Fibroblast of skin of left quadriceps (primary cell): ENCODE data around the gene RFT1.

Experiments
- DNase-seq, 2 experiments: peaks; one replicate each; pipeline ENCODE4 v3.0.0-alpha.2; 2013; ENCODE audit warnings: low read depth in 2 of 2

RFT1 gene

GRCh38 chr3:53150247-53151085 lies 20.2 kb upstream of the RFT1 start:
- no peak for DNase-seq

GRCh38 chr3:53149699-53150098 lies 19.5 kb upstream of the RFT1 start:
- DNase-seq: no peak

- DNase-seq: no peak
Measured at GRCh38 chr3:53149006-53149690, 18.9 kb upstream of the RFT1 start.

DNA sequence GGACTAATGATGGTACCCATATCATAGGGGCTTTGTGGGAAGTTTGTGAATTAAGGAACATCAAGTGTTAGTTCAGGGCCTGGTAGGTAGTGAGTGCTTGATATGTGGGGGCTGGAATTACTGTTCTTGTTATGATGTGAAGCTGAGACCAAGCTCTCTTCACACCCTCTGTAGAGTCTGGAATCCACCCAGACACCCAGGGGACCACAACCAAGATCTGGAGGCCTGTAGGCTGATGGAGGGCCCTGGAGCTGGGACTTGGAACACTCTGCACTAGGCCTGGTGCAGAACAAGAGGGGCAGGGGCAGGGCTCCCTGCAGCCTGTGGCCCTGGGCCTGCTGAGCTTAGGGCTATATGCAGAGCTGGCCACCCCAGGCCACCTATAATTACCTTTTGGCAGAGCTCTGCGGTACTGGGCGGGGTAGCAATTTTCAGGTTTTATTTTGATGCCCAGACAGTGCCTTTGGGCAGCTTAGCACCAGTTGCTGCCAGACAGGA lies 17.7 kb upstream of the RFT1 start:
- DNase-seq: no peak

GRCh38 chr3:53147151-53147902 lies 17.1 kb upstream of the RFT1 start:
- DNase-seq: no peak

DNA sequence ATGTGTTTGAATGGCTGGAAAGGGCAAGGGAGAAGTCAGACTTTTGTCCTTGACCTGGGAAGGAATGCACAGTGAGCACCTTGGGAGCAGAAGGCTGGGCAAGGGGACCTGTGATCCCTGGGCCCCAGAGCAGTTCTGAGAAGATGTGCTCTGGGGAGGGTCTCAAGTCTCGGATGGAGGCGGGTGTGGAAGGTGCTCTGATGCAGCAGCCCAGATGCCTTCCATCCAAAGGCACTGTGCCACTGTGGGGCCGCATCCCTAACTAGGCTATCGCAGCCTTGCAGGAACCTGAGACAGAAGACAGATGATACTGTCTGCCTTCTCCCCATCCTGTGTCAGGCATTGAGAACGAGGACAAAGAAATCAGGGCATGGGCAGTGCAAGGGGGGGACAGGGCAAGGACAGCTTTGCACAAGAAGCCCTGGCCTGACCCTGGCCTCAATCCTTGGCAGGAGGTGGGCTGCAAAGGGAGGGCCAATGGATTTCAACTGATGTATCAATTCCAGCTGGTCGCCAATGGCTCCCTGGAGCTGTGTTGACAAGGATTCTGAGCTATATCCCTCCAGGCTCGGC lies 16.2 kb upstream of the RFT1 start:
- DNase-seq: no peak

DNA sequence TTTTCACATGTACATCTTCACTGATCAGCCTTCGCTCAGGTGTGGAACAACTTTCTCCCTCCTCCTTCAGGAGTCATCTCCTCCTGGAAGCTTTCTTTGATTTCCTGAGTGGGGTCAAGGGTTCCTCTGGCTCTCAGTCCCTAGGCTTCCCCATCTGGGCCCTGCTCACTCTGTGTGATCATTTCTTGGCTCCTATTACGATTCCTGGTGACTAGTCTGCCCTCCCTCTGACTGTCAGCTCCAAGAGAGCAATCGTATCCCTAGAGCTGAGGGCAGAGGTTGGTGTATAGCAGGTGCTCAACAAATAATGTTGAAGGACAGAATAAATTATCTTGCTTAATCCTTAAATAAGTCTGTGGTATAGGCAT lies 15.5 kb upstream of the RFT1 start:
- no peak for DNase-seq

- no peak for DNase-seq
Measured at GRCh38 chr3:53144862-53145712, 14.9 kb upstream of the RFT1 start.

GRCh38 chr3:53144446-53144845 lies 14.2 kb upstream of the RFT1 start:
- DNase-seq: no peak

GRCh38 chr3:53142986-53143385 lies 12.8 kb upstream of the RFT1 start:
- DNase-seq: no peak

- DNase-seq: peak; percentile 27 to 32
Measured at GRCh38 chr3:53140847-53141845, 10.9 kb upstream of the RFT1 start.

DNA sequence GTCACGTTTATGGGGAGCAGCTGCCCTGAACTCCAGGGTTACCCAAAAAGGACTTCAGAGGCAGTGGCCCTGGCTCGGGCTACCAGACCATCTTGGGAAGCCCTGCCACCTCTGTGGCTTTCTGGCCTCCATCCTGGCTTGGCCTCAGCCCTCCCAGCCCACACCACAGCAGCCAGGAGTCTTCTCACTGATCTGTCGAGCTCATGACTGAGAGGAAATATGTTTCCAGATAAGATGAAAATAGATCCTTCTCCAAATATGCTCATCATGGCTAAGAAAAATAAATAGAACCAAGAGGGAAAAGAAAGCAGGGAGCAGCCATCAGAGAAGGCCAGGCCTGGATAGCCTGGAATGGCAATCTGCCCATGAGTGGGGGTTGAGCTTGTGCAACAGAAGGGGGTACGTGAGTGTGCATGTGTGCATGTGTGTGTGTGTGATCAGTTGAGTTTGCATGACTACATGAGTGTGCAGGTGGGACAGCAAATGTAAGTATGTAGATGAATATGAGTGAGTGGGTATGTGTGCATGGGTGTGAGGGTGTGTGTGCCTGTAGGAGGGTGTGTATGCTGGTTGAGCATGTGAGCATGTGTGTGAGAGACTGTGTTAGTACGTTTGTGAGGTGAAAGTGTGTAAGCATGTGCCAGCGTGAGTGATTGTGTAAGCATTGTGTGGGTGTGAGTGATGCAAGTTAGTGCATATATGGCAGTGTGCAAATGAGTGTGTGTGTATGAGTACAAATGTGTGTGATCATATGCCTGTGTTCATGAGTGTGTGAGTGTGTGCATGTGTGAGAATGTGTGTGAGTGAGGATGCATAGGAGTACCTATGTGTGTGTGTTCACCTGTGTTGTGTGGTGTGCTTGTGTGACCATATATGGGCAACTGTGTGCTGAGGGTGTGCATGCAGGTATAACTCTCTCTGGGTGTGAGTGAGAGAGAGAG lies 9.9 kb upstream of the RFT1 start:
- DNase-seq: no peak

DNA sequence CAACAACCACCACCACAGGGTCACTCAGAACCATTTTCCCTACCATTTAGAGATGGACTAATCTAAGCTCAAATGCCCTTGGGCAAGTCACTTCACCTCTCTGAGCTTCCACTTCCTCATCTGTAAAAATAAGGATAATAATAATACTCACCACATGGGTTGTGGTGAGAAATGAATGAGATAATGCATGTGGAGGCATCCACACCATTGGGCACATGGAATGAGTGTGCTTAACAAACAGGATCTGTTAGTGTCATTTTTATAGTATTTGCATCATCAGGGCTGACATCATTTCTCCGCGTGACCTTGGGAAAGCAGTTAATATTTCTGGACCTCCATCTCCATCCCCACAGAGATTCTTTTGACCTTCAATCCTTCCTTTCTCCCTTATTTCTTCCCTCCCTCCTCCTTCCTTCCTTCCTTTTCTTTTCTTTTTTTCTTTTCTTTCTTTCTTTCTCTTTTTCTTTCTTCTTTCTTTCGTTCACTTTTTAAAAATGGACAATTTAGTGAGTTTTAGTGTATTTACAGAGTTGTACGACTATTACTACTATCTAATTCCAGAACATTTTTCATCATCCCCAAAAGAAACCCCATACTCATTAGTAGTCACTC lies 7.7 kb upstream of the RFT1 start:
- no peak for DNase-seq

GRCh38 chr3:53137221-53137620 lies 7.0 kb upstream of the RFT1 start:
- no peak for DNase-seq

- DNase-seq: peak; percentile 14 to 20
Measured at GRCh38 chr3:53134631-53135232, 4.5 kb upstream of the RFT1 start.

- no peak for DNase-seq
Measured at GRCh38 chr3:53132347-53132746, 2.1 kb upstream of the RFT1 start.

DNA sequence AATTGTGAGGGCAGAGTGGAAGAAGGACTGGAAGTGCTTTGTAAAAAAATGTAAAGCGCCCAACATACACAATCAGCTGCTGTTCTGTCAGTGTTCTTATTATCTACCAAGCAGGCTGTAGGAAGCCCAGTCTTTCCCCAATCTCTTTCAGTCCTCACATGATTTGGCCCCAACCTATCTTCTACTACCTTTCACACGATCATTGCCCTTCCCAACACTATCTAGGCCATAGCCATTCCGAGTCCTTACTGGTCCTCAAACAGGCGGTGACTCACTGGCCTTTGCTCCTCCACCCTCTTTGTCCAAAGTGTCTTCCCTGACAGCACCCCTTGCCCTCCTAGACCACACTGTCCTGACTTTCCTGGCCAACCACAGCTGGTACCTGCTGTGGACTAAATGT lies 861 bp upstream of the RFT1 start:
- no peak for DNase-seq

GRCh38 chr3:53129344-53129743 lies 891 bp downstream of the RFT1 start:
- no peak for DNase-seq
